ENCODE data around the gene HACL1. TPM values are rescaled to one million over a fixed set of nuclear protein-coding genes. Genes with fewer than 3 reads are reported as not detected.

The HACL1 gene
- total RNA-seq, 1 experiment from 2014 or later, result 19.6 TPM

DNA sequence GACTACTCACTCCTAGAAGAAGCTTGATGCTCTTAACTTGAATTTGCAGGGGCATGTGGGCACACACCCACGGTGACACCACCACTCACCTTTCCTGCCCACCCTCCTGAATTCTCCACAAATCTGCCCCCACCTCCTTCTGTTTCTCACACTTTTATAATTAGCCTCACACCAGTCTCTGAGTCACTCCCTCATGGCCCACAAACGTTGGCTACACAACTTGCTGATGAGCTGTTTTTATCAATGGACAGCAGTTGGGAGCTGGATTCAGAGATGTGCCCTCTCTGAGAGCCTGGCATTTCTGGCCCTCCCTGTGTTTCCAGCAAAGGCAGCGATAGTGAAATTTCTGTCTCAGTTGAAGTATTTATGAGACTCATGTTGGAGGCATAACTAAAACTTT is 81.2 kb downstream of the HACL1 start:
- H3K9me3 Mint-ChIP-seq (ENCODE audit: low read depth, unreplicated experiment), result no peaks in the 10 kb centered on the region
- TF ChIP-seq CTCF (IDR thresholded peaks at IDR 0.05; ENCODE audit: unreplicated experiment), result no peak
- no TSS peak for BruUV-seq (replicated peaks)
- peaks cover 4% of the 10 kb centered on the region for H3K36me3 Mint-ChIP-seq (ENCODE audit: insufficient read depth, unreplicated experiment)
- H3K27me3 Mint-ChIP-seq (ENCODE audit: unreplicated experiment), result peaks cover 24% of the 10 kb centered on the region
- CTCF ChIA-PET, result interaction anchor here (0.5 kb wide), 1 partner anchor 61 kb away, joined by 3 read pairs; no protein-coding TSS in a partner anchor
- no peak overlapping the region for H3K4me3 Mint-ChIP-seq (ENCODE audit: low read depth, unreplicated experiment)
- intact Hi-C loops (cut with micrococcal nuclease; ENCODE audit: unreplicated experiment), result no loop called here
- no peak overlapping the region for H3K27ac Mint-ChIP-seq (ENCODE audit: unreplicated experiment)
- H3K4me1 Mint-ChIP-seq (ENCODE audit: low read depth, unreplicated experiment), result no peaks in the 10 kb centered on the region
- no peak for DNase-seq

- no peak overlapping the region for H3K27ac Mint-ChIP-seq (ENCODE audit: unreplicated experiment)
- CTCF ChIA-PET, result interaction anchor here (0.6 kb wide), 1 partner anchor 74 kb away, joined by 9 read pairs; no protein-coding TSS in a partner anchor
- TF ChIP-seq CTCF (IDR thresholded peaks at IDR 0.05; ENCODE audit: unreplicated experiment), result no peak
- H3K9me3 Mint-ChIP-seq (ENCODE audit: low read depth, unreplicated experiment), result no peaks in the 10 kb centered on the region
- peaks cover 4% of the 10 kb centered on the region for H3K36me3 Mint-ChIP-seq (ENCODE audit: insufficient read depth, unreplicated experiment)
- no peak for DNase-seq
- peaks cover 24% of the 10 kb centered on the region for H3K27me3 Mint-ChIP-seq (ENCODE audit: unreplicated experiment)
- BruUV-seq (replicated peaks), result no TSS peak
- no peaks in the 10 kb centered on the region for H3K4me1 Mint-ChIP-seq (ENCODE audit: low read depth, unreplicated experiment)
- intact Hi-C loops (cut with micrococcal nuclease; ENCODE audit: unreplicated experiment), result no loop called here
- no peak overlapping the region for H3K4me3 Mint-ChIP-seq (ENCODE audit: low read depth, unreplicated experiment)
Measured at GRCh38 chr3:15519096-15519495, 82.3 kb downstream of the HACL1 start.

DNA sequence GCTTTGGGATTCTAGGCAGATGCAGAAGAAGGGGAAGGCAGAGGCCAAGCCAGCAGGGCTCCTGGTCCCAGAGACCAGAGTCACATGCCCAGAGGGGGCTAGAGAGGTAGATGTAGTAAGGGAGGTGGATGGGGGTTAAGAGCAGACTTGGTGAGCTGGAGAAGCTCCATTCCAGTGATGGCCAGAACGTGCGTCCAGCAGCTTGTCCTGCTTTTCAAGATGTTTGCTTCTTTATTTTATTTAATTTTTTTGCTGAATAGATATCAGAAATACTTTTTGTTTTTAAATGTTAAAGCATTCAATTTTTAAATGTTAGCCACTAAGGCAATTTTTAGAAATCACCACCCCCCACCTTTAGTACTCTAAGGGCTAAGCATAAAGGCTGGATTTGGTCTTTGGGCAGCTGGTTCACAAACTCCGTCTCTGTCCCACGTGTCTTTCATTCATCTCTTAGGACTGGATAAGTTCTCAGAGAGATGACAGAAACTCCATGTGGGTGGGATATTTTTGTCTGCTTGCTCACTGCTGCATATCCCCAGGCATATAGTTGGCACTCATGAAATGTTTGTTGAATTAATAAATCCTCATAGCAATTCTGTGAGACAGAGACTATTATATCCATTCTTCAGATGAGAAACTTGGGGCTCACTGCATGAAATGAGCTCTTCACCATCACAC is 86.6 kb downstream of the HACL1 start:
- H3K27me3 Mint-ChIP-seq (ENCODE audit: unreplicated experiment), result peaks cover 25% of the 10 kb centered on the region
- CTCF ChIA-PET, result no interaction called here
- no peak overlapping the region for H3K4me3 Mint-ChIP-seq (ENCODE audit: low read depth, unreplicated experiment)
- no peaks in the 10 kb centered on the region for H3K4me1 Mint-ChIP-seq (ENCODE audit: low read depth, unreplicated experiment)
- no TSS peak for BruUV-seq (replicated peaks)
- no peaks in the 10 kb centered on the region for H3K9me3 Mint-ChIP-seq (ENCODE audit: low read depth, unreplicated experiment)
- DNase-seq, result no peak
- intact Hi-C loops (cut with micrococcal nuclease; ENCODE audit: unreplicated experiment), result no loop called here
- H3K36me3 Mint-ChIP-seq (ENCODE audit: insufficient read depth, unreplicated experiment), result no peaks in the 10 kb centered on the region
- TF ChIP-seq CTCF (IDR thresholded peaks at IDR 0.05; ENCODE audit: unreplicated experiment), result no peak
- no peak overlapping the region for H3K27ac Mint-ChIP-seq (ENCODE audit: unreplicated experiment)

- intact Hi-C loops (cut with micrococcal nuclease; ENCODE audit: unreplicated experiment), result no loop called here
- no peak for DNase-seq
- no peak for TF ChIP-seq CTCF (IDR thresholded peaks at IDR 0.05; ENCODE audit: unreplicated experiment)
- Mint-ChIP-seq H3K27ac (ENCODE audit: unreplicated experiment) (no peak overlapping the region), H3K9me3 (ENCODE audit: low read depth, unreplicated experiment) (no peaks in the 10 kb centered on the region), H3K27me3 (ENCODE audit: unreplicated experiment) (peaks cover 25% of the 10 kb centered on the region), H3K4me3 (ENCODE audit: low read depth, unreplicated experiment) (no peak overlapping the region), H3K4me1 (ENCODE audit: low read depth, unreplicated experiment) (no peaks in the 10 kb centered on the region), H3K36me3 (ENCODE audit: insufficient read depth, unreplicated experiment) (no peaks in the 10 kb centered on the region)
- CTCF ChIA-PET, result no interaction called here
- BruUV-seq (replicated peaks), result no TSS peak
Measured at GRCh38 chr3:15513810-15514662, 87.3 kb downstream of the HACL1 start.
